ENCODE data around the gene ITLN1. TPM values are rescaled to one million over a fixed set of nuclear protein-coding genes. Genes with fewer than 3 reads are reported as not detected.

Gene ITLN1
- total RNA-seq, 1 donor from 2014 or later, result 2.3 TPM

DNA sequence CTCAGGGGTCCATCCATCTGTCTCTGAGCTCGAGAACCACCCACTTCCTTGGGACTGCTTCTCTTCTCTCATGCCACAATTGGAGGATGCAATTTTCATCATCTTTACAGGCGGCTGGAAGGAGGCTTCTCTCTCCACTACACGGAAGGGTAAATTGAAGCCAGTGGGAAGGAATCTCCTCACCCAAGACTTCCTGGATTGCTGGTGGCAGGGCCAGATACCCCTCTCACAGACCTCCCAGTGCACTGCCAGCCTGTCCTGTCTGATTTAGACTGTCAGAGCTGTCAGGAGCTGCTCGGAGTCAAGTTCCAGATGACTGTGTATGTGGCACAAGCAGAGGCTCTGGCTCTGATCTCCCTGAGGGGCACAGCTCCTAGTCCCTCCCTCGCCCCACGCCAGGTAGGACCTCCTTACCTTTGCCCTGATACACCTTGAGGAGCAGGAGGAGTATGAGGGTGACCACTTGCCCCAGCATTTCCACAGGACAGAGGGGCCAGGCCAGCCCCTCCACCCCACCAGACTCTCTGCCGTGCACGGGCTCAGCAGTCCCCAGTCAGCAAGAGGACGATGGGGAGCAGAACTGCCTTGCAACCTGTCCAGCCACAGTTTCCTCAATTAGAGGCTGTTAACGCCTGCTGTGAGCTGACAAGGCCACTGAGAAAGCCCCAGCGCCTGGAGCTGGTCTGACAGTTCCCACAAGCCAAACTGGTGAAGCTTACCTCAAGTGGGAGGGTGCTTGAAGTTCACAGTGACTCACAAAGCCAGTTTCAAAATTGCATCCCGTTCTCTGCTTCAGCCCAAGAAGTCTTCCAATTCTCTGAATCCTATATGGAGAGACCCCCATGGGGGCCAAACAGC, 22.5 kb downstream of the ITLN1 start, which contains the start of gene CD244:
Gene CD244, minus strand, starts transcription at position 685 of the 858 bp plus-strand sequence. Its CDS starts 210 bp downstream, at position 475.
- intact Hi-C loops (cut with DNase I), result no loop called here
- DNase-seq (peak; percentile 66), ATAC-seq (ENCODE audit: poor library complexity) (peak; percentile 51)

DNA sequence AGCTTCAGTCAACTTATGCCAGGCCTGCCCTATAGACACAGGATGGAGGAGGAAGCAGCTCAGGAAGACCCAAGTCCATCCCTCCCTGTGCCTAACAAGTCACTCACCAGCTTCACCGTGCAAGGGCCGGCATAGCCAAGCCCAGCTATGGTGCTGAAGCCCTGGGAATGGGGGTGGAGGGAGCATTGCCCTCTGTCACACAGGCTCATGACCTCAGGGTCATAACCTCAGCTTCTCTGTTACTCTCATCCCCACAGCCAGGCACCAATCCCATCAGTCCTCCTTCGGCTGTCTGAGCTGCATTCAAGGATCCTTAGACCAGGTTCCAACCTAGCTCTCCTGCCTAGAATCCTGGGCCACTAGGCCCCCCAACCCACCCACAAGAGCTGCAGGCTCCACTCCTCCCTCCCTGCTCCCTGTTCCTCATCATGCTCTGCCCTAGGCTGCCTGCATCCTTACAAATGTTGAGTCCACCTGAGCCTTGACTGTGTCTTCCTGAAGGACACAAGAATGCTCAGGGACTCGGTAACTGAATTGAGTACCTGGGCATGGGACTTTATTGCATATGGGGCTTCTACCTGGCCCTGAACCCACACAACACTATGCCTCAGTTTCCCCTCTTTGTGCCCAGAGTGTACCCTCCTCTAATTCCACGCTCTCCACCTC, 24.0 kb downstream of the ITLN1 start:
- ATAC-seq (ENCODE audit: poor library complexity) (no peak), DNase-seq (no peak)
- intact Hi-C loops (cut with DNase I), result no loop called here

DNA sequence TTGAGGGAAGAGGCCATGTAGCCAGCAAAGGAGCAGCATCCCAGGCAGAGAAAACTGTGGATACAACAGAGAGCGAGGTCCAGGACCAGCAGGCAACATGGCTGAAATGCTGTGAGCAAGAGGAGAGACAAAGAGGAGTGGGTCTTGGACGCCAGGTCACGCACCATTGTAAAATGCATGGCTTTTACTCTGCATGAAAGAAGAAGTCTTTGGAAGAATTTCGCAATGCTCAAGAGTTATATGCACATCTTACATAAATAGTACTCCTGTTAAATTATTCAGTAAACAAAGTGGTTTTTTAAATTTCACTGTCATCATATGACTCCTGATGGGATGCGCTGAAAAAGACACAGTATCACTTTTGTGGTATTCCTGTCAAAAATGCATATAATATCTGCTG, 25.8 kb downstream of the ITLN1 start:
- no peak for ATAC-seq (ENCODE audit: poor library complexity)
- intact Hi-C loops (cut with DNase I), result no loop called here

GRCh38 chr1:160858507-160858906, 26.5 kb downstream of the ITLN1 start:
- DNase-seq, result no peak
- no peak for ATAC-seq (ENCODE audit: poor library complexity)
- intact Hi-C loops (cut with DNase I), result no loop called here

More for the DNA sequence above, 25.8 kb downstream of the ITLN1 start:
- no peak for DNase-seq

DNA sequence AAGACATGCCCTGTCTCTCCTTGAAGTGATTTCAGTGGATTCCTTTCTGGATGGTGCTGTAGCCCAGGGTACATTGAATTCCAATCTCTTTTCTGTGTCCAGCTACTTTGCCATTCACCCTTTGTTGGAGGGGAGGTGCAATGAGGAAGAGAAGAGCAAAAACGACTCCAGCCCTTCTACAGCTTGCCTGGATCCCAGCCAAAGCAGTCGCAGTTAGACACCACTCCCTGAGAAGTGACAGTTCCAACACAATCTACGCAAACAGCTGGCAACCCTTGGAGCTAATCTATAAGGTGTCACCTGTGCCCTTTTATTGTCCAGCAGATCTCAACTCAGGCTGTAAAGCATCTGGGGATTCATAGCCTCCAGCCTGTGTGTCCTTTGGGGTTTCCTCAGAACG, 26.9 kb downstream of the ITLN1 start:
- intact Hi-C loops (cut with DNase I), result no loop called here
- no peak for DNase-seq
- ATAC-seq (ENCODE audit: poor library complexity), result peak; percentile 32

DNA sequence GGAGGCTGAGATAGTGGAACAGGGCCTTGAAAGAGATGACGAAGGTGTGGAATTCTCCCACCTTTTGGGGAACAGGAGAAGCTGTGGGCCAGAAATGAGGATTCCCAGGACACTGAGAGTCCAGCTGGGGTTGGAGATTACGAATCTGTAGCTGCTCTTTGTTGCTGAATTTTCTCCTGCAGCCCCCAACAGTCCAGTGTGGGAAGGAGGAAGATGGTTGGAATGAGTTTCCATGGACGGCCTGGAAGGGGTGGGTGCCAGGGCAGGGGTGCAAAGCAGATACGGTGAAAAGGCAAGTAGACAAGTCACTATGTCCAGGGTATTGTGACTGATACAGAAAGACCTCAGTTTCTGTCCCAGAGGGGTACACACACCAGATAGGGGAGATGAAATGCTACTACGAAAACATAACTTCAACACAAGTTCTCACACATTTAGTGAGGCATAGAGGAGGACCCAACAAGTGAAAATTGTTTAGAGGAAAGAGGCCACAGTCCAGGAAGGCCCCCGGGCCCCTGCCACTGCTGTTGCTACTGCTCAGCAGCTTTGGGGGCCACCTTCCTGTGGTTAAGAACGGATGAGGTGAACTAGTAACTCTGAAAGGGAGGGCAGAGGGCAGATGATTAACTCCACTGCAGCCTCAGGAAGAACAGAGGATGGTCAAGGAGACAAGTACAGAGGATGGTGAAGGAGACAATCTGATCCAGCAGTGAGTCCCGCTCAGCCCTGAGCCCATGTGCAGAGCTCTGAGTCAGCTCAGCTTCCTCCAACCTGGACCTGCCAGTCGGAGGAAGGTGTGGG, 29.6 kb downstream of the ITLN1 start:
- DNase-seq (no peak), ATAC-seq (ENCODE audit: poor library complexity) (no peak)
- intact Hi-C loops (cut with DNase I), result no loop called here

GRCh38 chr1:160853754-160854153, 31.2 kb downstream of the ITLN1 start:
- no peak for DNase-seq
- intact Hi-C loops (cut with DNase I), result no loop called here
- no peak for ATAC-seq (ENCODE audit: poor library complexity)

DNA sequence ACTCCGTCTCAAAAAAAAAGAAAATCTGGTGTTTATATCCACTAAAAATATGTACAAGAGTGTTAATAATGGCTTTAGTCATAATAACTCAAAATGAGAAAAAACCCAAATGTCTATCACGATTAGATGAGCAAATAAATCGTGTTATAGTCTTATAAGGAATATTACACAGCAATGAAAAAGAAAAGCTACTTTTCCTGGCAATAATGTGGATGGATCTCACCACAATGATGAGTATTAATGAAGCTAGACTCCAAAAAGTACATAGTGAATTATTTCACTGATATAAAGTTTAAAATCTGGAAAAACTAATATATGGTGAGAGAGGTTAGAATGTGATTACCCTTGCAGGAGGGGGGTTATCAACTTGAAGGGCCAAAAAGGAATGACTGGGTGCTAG, 32.0 kb downstream of the ITLN1 start:
- intact Hi-C loops (cut with DNase I), result no loop called here
- ATAC-seq (ENCODE audit: poor library complexity) (no peak), DNase-seq (no peak)

DNA sequence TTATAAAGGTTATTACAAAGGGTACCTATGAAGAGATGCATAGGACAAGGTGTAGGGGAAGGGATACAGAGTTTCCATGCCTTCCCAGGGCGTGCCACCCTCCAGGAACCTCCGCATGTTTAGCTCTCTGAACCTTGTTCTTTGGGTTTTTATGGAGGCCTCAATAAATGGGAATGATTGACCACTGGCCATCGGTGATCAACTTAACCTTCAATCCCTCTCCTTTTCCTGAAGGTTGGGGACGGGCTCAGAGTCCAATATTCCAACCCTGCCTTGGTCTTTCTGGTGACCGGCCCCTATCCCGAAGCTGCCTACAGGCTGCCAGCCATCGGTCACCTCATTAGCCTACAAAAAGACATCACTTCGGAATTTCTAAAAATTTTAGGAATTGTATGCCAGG, 34.0 kb downstream of the ITLN1 start:
- ATAC-seq (ENCODE audit: poor library complexity), result no peak
- no peak for DNase-seq
- intact Hi-C loops (cut with DNase I), result no loop called here

DNA sequence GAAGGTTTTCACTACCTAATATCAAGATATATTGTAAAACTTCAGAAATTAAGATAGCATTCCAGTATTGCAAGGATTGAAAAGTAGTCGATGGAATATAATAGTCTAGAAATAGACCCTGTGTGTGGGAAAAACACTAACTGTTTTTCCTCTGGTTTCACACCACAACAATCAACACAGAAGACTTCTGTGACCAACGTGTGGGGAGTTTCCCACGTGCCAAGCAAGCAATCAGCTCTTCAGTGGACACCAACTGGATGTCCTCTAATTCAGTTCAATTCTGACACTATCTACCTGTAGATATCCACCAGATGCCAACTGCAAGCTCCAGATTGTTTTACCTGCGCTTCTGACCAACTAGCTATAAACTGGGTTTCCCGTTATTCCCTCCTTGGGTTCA, 34.4 kb downstream of the ITLN1 start:
- intact Hi-C loops (cut with DNase I), result no loop called here
- DNase-seq (no peak), ATAC-seq (ENCODE audit: poor library complexity) (no peak)

- ATAC-seq (ENCODE audit: poor library complexity), result no peak
- no peak for DNase-seq
- intact Hi-C loops (cut with DNase I), result no loop called here
Measured at GRCh38 chr1:160846281-160846680, 38.7 kb downstream of the ITLN1 start.

DNA sequence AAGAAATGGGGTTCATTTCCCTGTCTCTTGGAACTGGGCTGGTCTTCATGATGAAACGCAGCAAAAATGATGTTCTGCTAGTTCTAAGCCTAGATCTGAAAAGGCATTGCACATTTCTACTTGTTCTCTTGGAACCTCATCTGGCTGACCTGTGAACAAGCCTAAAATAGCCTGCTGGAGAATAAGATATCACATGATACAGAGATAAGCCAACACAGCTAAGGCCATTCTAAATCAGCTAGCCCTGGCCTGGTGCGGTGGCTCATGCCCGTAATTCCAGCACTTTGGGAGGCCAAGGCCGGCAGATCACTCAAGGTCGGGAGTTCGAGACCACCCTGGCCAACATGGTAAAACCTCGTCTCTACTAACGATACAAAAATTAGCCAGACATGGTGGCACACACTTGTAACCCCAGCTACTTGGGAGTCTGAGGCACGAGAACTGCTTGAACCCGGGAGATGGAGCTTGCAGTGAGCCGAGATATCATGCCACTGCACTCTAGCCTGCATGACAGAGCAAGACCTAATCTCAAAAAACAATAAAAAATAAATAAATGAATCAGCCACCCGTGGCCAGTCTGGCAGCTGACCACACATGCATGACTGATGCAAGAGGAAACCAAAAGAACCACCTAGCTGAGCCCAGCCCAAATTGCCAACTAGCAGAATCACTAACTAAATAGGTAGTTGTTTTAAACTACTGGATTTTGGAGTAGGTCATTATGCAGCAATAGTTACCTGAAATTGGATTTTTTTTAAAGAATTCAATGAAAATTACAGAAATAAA, 40.3 kb downstream of the ITLN1 start:
- no peak for ATAC-seq (ENCODE audit: poor library complexity)
- DNase-seq, result no peak

GRCh38 chr1:160841079-160841478, 43.9 kb downstream of the ITLN1 start:
- no peak for DNase-seq
- intact Hi-C loops (cut with DNase I), result no loop called here
- ATAC-seq (ENCODE audit: poor library complexity), result no peak

More for the DNA sequence above, 40.3 kb downstream of the ITLN1 start:
- intact Hi-C loops (cut with DNase I), result no loop called here

DNA sequence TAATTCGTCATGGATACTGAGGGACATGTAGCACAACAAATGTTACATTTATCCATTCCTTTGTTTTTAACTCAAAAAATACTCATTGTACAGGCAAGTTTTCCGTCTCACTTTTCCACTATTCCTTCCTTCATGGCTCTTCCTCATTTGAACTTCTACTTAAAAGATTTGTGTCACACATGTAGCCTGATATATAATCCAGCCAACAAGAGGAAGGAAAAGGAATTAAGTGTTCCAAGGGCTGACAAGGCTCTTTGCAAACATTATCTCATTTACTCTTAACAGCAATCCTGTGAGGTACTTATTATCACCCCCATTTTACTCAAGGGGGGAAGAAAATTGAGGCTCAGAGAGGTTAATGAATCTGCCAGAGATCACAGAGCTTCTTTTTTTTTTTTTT, 45.2 kb downstream of the ITLN1 start:
- DNase-seq, result no peak
- ATAC-seq (ENCODE audit: poor library complexity), result no peak
- intact Hi-C loops (cut with DNase I), result loop anchor here (5.0 kb wide), 1 partner anchor 113 kb away; the partner anchor contains the start of gene ITLN2

DNA sequence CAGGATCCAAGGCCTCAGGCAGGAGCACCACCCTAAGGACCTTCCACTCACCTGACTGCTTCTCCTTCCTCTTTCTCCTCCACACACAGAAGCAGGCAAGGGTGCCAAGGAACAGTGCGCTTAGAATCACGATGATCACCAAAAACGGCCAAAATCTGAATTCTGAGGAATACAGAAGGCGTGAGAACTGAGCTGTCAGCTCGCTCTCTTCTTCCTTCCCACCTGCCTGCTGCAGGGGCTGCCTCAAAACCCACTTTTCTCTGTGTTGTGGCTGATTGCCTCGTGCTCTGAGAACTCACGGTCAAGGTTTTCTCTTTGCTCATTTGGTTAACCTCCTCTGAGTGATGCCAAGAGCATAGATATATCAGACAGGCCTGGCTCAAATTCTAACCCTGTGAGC, 46.1 kb downstream of the ITLN1 start:
- DNase-seq, result no peak
- intact Hi-C loops (cut with DNase I), result loop anchor here (5.0 kb wide), 1 partner anchor 113 kb away; the partner anchor contains the start of gene ITLN2
- no peak for ATAC-seq (ENCODE audit: poor library complexity)

DNA sequence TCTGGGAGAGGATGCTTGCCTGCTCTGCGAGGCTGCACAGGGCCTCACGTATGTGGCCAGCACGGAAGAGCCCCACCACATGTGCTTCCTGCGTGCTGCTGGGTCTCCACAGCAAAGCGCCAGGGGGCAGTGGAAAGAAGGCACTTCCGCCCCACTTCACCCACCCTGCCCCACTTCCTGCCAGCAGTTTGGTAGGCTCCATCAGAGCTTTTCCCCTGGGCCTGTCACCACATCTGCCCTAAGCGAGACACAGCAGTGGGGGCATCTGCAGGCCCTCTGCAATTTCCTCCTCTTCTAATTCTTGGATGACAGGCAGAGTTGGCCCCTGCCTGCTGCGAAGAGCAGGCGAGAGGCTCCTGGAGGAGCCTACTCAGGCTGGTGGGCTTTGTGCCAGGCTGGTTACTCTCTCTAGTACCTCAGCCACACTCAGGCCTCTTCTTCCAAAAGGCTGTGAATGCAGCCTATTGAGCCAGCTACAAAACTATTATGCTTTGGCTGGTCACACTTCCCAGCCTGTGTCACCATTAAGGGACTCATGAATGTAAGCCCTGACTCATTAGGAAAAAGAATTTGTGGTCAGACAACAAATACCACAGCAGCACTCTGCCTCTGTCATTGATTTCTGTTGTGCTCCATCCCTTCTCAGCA, 47.3 kb downstream of the ITLN1 start:
- DNase-seq (peak; percentile 56), ATAC-seq (ENCODE audit: poor library complexity) (peak; percentile 55)
- intact Hi-C loops (cut with DNase I), result loop anchor here (5.0 kb wide), 1 partner anchor 115 kb away; the partner anchor contains the start of gene ITLN2

DNA sequence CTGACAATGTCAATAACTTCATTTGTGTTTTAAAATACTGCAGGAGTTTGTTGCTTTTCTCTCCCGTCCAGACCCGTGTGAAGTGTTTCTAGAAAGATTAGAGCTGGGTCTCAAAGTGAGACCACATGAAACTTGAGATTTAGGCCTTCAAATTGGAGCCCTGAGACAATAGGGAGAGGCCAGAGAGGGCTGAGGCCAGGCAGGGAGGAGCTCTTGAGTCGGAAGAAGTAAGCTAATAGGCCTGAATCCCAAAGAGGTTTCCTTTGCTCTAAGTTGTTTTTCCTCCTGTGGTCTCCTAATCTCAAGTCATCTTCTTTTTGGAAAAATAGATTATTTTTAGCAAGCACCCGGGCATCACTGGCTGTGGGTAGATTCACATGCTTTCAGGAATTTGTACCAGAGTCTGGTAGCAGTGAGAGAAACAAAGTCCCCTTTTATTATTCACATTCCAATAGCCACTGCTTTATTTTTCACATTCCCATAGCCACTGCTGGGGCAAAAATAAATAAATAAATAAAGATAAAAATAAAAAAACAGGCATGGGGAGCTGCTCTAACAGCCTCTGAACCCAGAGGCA, 47.9 kb downstream of the ITLN1 start:
- DNase-seq (no peak), ATAC-seq (ENCODE audit: poor library complexity) (no peak)
- intact Hi-C loops (cut with DNase I), result loop anchor here (5.0 kb wide), 1 partner anchor 115 kb away; the partner anchor contains the start of gene ITLN2
